Measurements from ENCODE around the gene DYNC1I2. TPM values are rescaled to one million over a fixed set of nuclear protein-coding genes. Genes with fewer than 3 reads are reported as not detected.

Gene DYNC1I2
- total RNA-seq, 3 donors from 2014 or later = 91.2 to 116 (median 113) TPM

- ATAC-seq = no peak
- intact Hi-C loops (cut with DNase I, micrococcal nuclease) = no loop called here
- Histone ChIP-seq H3K36me3 (ENCODE audit: low read depth) (peaks cover 4% of the 10 kb centered on the region), H3K4me3 (no peak overlapping the region), H3K4me1 (ENCODE audit: low read depth) (no peaks in the 10 kb centered on the region), H3K9me3 (no peaks in the 10 kb centered on the region)
- DNase-seq = no peak
- TF ChIP-seq, protein P1, sequence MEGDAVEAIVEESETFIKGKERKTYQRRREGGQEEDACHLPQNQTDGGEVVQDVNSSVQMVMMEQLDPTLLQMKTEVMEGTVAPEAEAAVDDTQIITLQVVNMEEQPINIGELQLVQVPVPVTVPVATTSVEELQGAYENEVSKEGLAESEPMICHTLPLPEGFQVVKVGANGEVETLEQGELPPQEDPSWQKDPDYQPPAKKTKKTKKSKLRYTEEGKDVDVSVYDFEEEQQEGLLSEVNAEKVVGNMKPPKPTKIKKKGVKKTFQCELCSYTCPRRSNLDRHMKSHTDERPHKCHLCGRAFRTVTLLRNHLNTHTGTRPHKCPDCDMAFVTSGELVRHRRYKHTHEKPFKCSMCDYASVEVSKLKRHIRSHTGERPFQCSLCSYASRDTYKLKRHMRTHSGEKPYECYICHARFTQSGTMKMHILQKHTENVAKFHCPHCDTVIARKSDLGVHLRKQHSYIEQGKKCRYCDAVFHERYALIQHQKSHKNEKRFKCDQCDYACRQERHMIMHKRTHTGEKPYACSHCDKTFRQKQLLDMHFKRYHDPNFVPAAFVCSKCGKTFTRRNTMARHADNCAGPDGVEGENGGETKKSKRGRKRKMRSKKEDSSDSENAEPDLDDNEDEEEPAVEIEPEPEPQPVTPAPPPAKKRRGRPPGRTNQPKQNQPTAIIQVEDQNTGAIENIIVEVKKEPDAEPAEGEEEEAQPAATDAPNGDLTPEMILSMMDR (IDR thresholded peaks at IDR 0.05) = no peak
These were observed 42.7 kb downstream of the DYNC1I2 start for GRCh38 chr2:171729952-171730317.

- intact Hi-C loops (cut with DNase I, micrococcal nuclease) = no loop called here
- no peak for ATAC-seq
- no peak for DNase-seq
These were observed 48.9 kb downstream of the DYNC1I2 start for GRCh38 chr2:171735991-171736710.

DNA sequence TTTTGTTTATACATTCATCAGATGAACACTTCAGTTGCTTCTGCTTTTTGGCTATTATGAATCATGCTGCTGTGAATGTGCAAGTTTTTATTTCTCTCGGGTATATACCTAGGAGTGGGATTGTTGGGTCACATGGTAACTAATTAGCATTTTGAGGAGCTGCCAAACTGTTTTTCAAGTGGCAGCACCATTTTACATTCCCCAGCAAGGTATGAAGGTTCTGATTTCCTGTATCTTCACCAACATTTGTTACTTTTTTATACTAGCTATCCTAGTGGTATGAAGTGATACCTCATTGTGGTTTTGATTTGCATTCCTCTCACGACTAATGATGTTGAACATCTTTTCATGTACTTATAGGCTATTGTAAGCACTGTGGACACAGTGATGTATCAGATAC is 53.9 kb downstream of the DYNC1I2 start:
- Histone ChIP-seq H3K4me3 (no peak overlapping the region), H3K4me1 (ENCODE audit: low read depth) (no peaks in the 10 kb centered on the region), H3K9me3 (no peaks in the 10 kb centered on the region), H3K36me3 (ENCODE audit: low read depth) (no peaks in the 10 kb centered on the region)
- no peak for ATAC-seq
- intact Hi-C loops (cut with DNase I, micrococcal nuclease) = no loop called here
- TF ChIP-seq, protein P1 (IDR thresholded peaks at IDR 0.05) = no peak
- no peak for DNase-seq

More at GRCh38 chr2:171735991-171736710, 48.9 kb downstream of the DYNC1I2 start:
- no peaks in the 10 kb centered on the region for H3K4me1 ChIP-seq (ENCODE audit: low read depth)
- TF ChIP-seq, protein P1 (IDR thresholded peaks at IDR 0.05) = no peak
- no peaks in the 10 kb centered on the region for H3K36me3 ChIP-seq (ENCODE audit: low read depth)
- no peak overlapping the region for H3K4me3 ChIP-seq
- H3K9me3 ChIP-seq = no peaks in the 10 kb centered on the region

- H3K4me3 ChIP-seq = no peak overlapping the region
- H3K4me1 ChIP-seq (ENCODE audit: low read depth) = no peaks in the 10 kb centered on the region
- ATAC-seq = no peak
- H3K36me3 ChIP-seq (ENCODE audit: low read depth) = no peaks in the 10 kb centered on the region
- TF ChIP-seq, protein P1 (IDR thresholded peaks at IDR 0.05) = no peak
- intact Hi-C loops (cut with DNase I, micrococcal nuclease) = no loop called here
- DNase-seq = no peak
- H3K9me3 ChIP-seq = no peaks in the 10 kb centered on the region
These were observed 55.5 kb downstream of the DYNC1I2 start for GRCh38 chr2:171742760-171743159.

DNA sequence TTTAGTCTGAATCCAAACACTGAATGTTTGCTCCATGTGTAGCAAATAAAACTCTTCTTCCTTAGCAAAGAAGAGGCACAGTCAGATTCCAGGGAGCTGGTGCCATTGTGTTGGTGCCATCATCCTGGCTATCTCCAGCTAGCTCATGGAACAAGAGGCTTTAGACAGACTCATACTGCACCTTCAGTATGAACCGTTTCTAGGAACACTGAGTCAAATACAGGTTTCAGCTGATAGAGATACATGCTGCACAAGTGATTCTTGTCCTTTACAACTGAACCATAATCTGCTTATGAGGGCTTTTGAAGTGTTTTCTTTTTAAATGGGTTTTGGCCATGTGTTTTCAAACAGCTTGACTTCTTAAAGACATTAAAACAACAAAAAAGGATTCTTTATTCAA is 57.9 kb downstream of the DYNC1I2 start:
- Histone ChIP-seq H3K9me3 (no peaks in the 10 kb centered on the region), H3K4me3 (no peak overlapping the region), H3K4me1 (ENCODE audit: low read depth) (no peaks in the 10 kb centered on the region), H3K36me3 (ENCODE audit: low read depth) (no peaks in the 10 kb centered on the region)
- intact Hi-C loops (cut with DNase I, micrococcal nuclease) = no loop called here
- TF ChIP-seq, protein P1 (IDR thresholded peaks at IDR 0.05) = no peak
- no peak for ATAC-seq
- no peak for DNase-seq
